Liver (tissue), 3 donors: Measurements from ENCODE around the gene MLLT10.

ENCODE experiments used
- CTCF ChIP-seq: fragments of 150-350 bp; IDR thresholded peaks from 2 replicates; pipeline ENCODE4 v1.5.1; 2017; ENCODE audit warnings: improper control_type of control experiment, low read depth, low read length; ENCODE audit not compliant: missing input control
- EGR1 ChIP-seq, 2 donors: IDR thresholded peaks; 2 replicates each; pipeline ENCODE4 v1.6.1; 2016 to 2018; ENCODE audit warnings: antibody characterized with exemption in 2 of 2, low read depth in 2 of 2
- JUND ChIP-seq, 2 donors: IDR thresholded peaks; 2 replicates each; pipeline ENCODE4 v1.6.1; 2016; ENCODE audit warnings: antibody characterized with exemption in 2 of 2
- REST ChIP-seq: IDR thresholded peaks from 2 replicates; pipeline ENCODE4 v1.6.1; 2016; ENCODE audit warnings: antibody characterized with exemption, mild to moderate bottlenecking
- SP1 ChIP-seq: IDR thresholded peaks from 2 replicates; pipeline ENCODE4 v1.6.1; 2018; ENCODE audit warnings: antibody characterized with exemption, mild to moderate bottlenecking
- TAF1 ChIP-seq: conservative IDR thresholded peaks from 2 replicates; pipeline ENCODE4 v1.6.1; 2016; ENCODE audit warnings: antibody characterized with exemption, mild to moderate bottlenecking
- donor health status: healthy.
- donor health status: healthy.

DNA sequence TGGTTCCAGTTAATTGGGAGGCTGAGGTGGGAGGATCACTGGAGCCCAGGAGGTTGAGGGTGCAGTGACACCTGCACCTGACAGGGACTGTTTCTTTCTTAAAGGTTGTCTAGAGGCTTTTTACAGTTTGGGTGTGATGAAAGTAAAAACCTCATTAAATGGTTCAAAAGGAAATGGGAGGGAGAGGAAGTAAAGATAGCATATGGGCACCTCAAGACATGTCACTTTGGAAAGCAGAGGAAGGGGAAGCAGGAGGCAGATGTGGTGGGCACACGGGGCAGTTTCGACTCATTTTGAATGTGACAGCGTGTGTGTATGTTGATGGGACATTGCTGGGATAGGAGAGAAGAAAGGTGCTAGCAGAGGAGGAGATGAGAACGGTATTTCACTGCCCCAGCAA is 203.1 kb downstream of the MLLT10 start:
- no peak for TF ChIP-seq CTCF
- TF ChIP-seq EGR1 (IDR thresholded peaks at IDR 0.05; ENCODE audit: low read depth in 2 of 2), result no peak
- TF ChIP-seq SP1, result no peak
- no peak for TF ChIP-seq JUND (IDR thresholded peaks at IDR 0.05)
- TF ChIP-seq TAF1, result no peak
- TF ChIP-seq REST, result no peak
